ENCODE results near the gene LSAMP. TPM values are rescaled to one million over a fixed set of nuclear protein-coding genes. Genes with fewer than 3 reads are reported as not detected.

LSAMP gene
- total RNA-seq, 1 donor from 2014 or later, result 1.1 TPM

- H3K4me3 Mint-ChIP-seq (ENCODE audit: unreplicated experiment), result no peak overlapping the region
- H3K27me3 Mint-ChIP-seq (ENCODE audit: low read depth), result no peaks in the 10 kb centered on the region
- H3K4me1 Mint-ChIP-seq (ENCODE audit: low read depth), result peaks cover 15% of the 10 kb centered on the region
- DNase-seq (ENCODE audit: low spot score), result no peak
- no peaks in the 10 kb centered on the region for H3K9me3 Mint-ChIP-seq (ENCODE audit: low read depth)
- no peak for TF ChIP-seq CTCF (IDR thresholded peaks at IDR 0.05)
- no peaks in the 10 kb centered on the region for H3K36me3 Mint-ChIP-seq (ENCODE audit: low read depth)
- no peak overlapping the region for H3K27ac Mint-ChIP-seq (ENCODE audit: unreplicated experiment)
These were observed 126.9 kb downstream of the LSAMP start for GRCh38 chr3:116318370-116318769.

GRCh38 chr3:116316771-116317170, 128.5 kb downstream of the LSAMP start:
- no peak for DNase-seq (ENCODE audit: low spot score)
- Mint-ChIP-seq H3K27ac (ENCODE audit: unreplicated experiment) (no peak overlapping the region), H3K36me3 (ENCODE audit: low read depth) (no peaks in the 10 kb centered on the region), H3K27me3 (ENCODE audit: low read depth) (no peaks in the 10 kb centered on the region), H3K4me3 (ENCODE audit: unreplicated experiment) (no peak overlapping the region), H3K4me1 (ENCODE audit: low read depth) (peaks cover 11% of the 10 kb centered on the region), H3K9me3 (ENCODE audit: low read depth) (no peaks in the 10 kb centered on the region)
- no peak for TF ChIP-seq CTCF (IDR thresholded peaks at IDR 0.05)

- H3K36me3 Mint-ChIP-seq (ENCODE audit: low read depth), result no peaks in the 10 kb centered on the region
- DNase-seq (ENCODE audit: low spot score), result no peak
- H3K9me3 Mint-ChIP-seq (ENCODE audit: low read depth), result no peaks in the 10 kb centered on the region
- no peak overlapping the region for H3K27ac Mint-ChIP-seq (ENCODE audit: unreplicated experiment)
- H3K4me1 Mint-ChIP-seq (ENCODE audit: low read depth), result peaks cover 10% of the 10 kb centered on the region
- no peak for TF ChIP-seq CTCF (IDR thresholded peaks at IDR 0.05)
- H3K27me3 Mint-ChIP-seq (ENCODE audit: low read depth), result no peaks in the 10 kb centered on the region
- H3K4me3 Mint-ChIP-seq (ENCODE audit: unreplicated experiment), result no peak overlapping the region
These were observed 130.8 kb downstream of the LSAMP start for GRCh38 chr3:116314476-116314875.

GRCh38 chr3:116306720-116307119, 138.6 kb downstream of the LSAMP start:
- peaks cover 6% of the 10 kb centered on the region for H3K4me1 Mint-ChIP-seq (ENCODE audit: low read depth)
- H3K36me3 Mint-ChIP-seq (ENCODE audit: low read depth), result no peaks in the 10 kb centered on the region
- H3K27ac Mint-ChIP-seq (ENCODE audit: unreplicated experiment), result no peak overlapping the region
- no peaks in the 10 kb centered on the region for H3K27me3 Mint-ChIP-seq (ENCODE audit: low read depth)
- no peaks in the 10 kb centered on the region for H3K9me3 Mint-ChIP-seq (ENCODE audit: low read depth)
- DNase-seq (ENCODE audit: low spot score), result no peak
- H3K4me3 Mint-ChIP-seq (ENCODE audit: unreplicated experiment), result no peak overlapping the region
- TF ChIP-seq CTCF (IDR thresholded peaks at IDR 0.05), result peak; percentile 22

- no peak for TF ChIP-seq CTCF (IDR thresholded peaks at IDR 0.05)
- no peak for DNase-seq (ENCODE audit: low spot score)
- no peak overlapping the region for H3K4me3 Mint-ChIP-seq (ENCODE audit: unreplicated experiment)
- H3K27ac Mint-ChIP-seq (ENCODE audit: unreplicated experiment), result no peak overlapping the region
- H3K27me3 Mint-ChIP-seq (ENCODE audit: low read depth), result no peaks in the 10 kb centered on the region
- H3K9me3 Mint-ChIP-seq (ENCODE audit: low read depth), result no peaks in the 10 kb centered on the region
- H3K4me1 Mint-ChIP-seq (ENCODE audit: low read depth), result peaks cover 9% of the 10 kb centered on the region
- H3K36me3 Mint-ChIP-seq (ENCODE audit: low read depth), result no peaks in the 10 kb centered on the region
These were observed 139.1 kb downstream of the LSAMP start for GRCh38 chr3:116306149-116306548.
